ENCODE results near the gene SPPL2C.

GRCh38 chr17:45895304-45895968, 50.8 kb downstream of the SPPL2C start:
- TF ChIP-seq POLR2AphosphoS5 (IDR thresholded peaks at IDR 0.05): no peak
- no peak for TF ChIP-seq CTCF (IDR thresholded peaks at IDR 0.05)
- no peak for TF ChIP-seq POLR2A (IDR thresholded peaks at IDR 0.05)

Measured in sigmoid colon (tissue), 4 donors.